OCI-LY7 (cell line): Measurements from ENCODE around the gene RBM14. TPM values are rescaled to one million over a fixed set of nuclear protein-coding genes. Genes with fewer than 3 reads are reported as not detected.

Experiments used
- small RNA-seq: library from RNA; depleted of rRNA; stranded (forward); fragments of <200 nt; gene quantifications from one replicate; pipeline ENCODE3, GENCODE V24; 2014
- total RNA-seq, 2 experiments: library from RNA; depleted of rRNA in 1 of 2; stranded (reverse); fragments of >200 nt in 1 of 2; shearing (Covaris generic) in 1 of 2; gene quantifications; 2 replicates each; pipeline ENCODE4 v1.2.3, GENCODE V29; 2014 to 2022

Gene RBM14
- total RNA-seq, 2 experiments from 2014 or later = 94.6 to 243 TPM

Small RNA genes lying within 50 kb of the gene (small RNA-seq; reads per million reads assigned to genes)
- gene RNU4-39P = not detected

Other genes starting within 250 kb of the RBM14 start
- 24.7 and 33.6 TPM in 2 replicates for gene SLC29A2, start 244.9 kb upstream of the RBM14 start, total RNA-seq (2014; rRNA removed; shearing (Covaris generic))
- gene SLC29A2, start 244.9 kb upstream of the RBM14 start, total RNA-seq (2022) = 55.6 and 56.4 TPM in 2 replicates
- gene NPAS4, start 195.6 kb upstream of the RBM14 start, total RNA-seq (2014; rRNA removed; shearing (Covaris generic)) = not detected in 2 replicates
- not detected in 2 replicates for gene NPAS4, start 195.6 kb upstream of the RBM14 start, total RNA-seq (2022)
- gene MRPL11, start 177.8 kb upstream of the RBM14 start, total RNA-seq (2014; rRNA removed; shearing (Covaris generic)) = 82.6 and 101 TPM in 2 replicates
- 75.1 and 88.6 TPM in 2 replicates for gene MRPL11, start 177.8 kb upstream of the RBM14 start, total RNA-seq (2022)
- gene PELI3, start 149.7 kb upstream of the RBM14 start, total RNA-seq (2014; rRNA removed; shearing (Covaris generic)) = 7.7 and 8.1 TPM in 2 replicates
- gene PELI3, start 149.7 kb upstream of the RBM14 start, total RNA-seq (2022) = 4.3 and 4.5 TPM in 2 replicates
- 40.0 and 47.2 TPM in 2 replicates for gene DPP3, start 136.2 kb upstream of the RBM14 start, total RNA-seq (2014; rRNA removed; shearing (Covaris generic))
- 53.4 and 60.3 TPM in 2 replicates for gene DPP3, start 136.2 kb upstream of the RBM14 start, total RNA-seq (2022)
- gene BBS1, start 106.0 kb upstream of the RBM14 start, total RNA-seq (2014; rRNA removed; shearing (Covaris generic)) = 8.7 and 14.7 TPM in 2 replicates
- 15.2 and 15.7 TPM in 2 replicates for gene BBS1, start 106.0 kb upstream of the RBM14 start, total RNA-seq (2022)
- gene ZDHHC24, start 70.6 kb upstream of the RBM14 start, total RNA-seq (2014; rRNA removed; shearing (Covaris generic)) = 11.3 and 11.9 TPM in 2 replicates
- gene ZDHHC24, start 70.6 kb upstream of the RBM14 start, total RNA-seq (2022) = 33.3 and 35.1 TPM in 2 replicates
- not detected in 2 replicates for gene ACTN3, start 69.7 kb upstream of the RBM14 start, total RNA-seq (2014; rRNA removed; shearing (Covaris generic))
- 0.15 and 0.27 TPM in 2 replicates for gene ACTN3, start 69.7 kb upstream of the RBM14 start, total RNA-seq (2022)
- not detected in 2 replicates for gene CTSF, start 48.0 kb upstream of the RBM14 start, total RNA-seq (2014; rRNA removed; shearing (Covaris generic))
- not detected in 2 replicates for gene CTSF, start 48.0 kb upstream of the RBM14 start, total RNA-seq (2022)
- 0.13 and 0.26 TPM in 2 replicates for gene CCDC87, start 23.6 kb upstream of the RBM14 start, total RNA-seq (2014; rRNA removed; shearing (Covaris generic))
- 0.17 and 0.36 TPM in 2 replicates for gene CCDC87, start 23.6 kb upstream of the RBM14 start, total RNA-seq (2022)
- gene CCS, start 23.4 kb upstream of the RBM14 start, total RNA-seq (2014; rRNA removed; shearing (Covaris generic)) = 31.7 and 32.6 TPM in 2 replicates
- gene CCS, start 23.4 kb upstream of the RBM14 start, total RNA-seq (2022) = 34.4 and 36.7 TPM in 2 replicates
- 66.0 and 93.9 TPM in 2 replicates for gene RBM4, start 22.1 kb downstream of the RBM14 start, total RNA-seq (2014; rRNA removed; shearing (Covaris generic))
- 139 and 140 TPM in 2 replicates for gene RBM4, start 22.1 kb downstream of the RBM14 start, total RNA-seq (2022)
- gene RBM4B, start 61.3 kb downstream of the RBM14 start, total RNA-seq (2014; rRNA removed; shearing (Covaris generic)) = 29.1 and 40.0 TPM in 2 replicates
- 38.3 and 39.4 TPM in 2 replicates for gene RBM4B, start 61.3 kb downstream of the RBM14 start, total RNA-seq (2022)
- 22.7 and 25.2 TPM in 2 replicates for gene SPTBN2, start 112.6 kb downstream of the RBM14 start, total RNA-seq (2014; rRNA removed; shearing (Covaris generic))
- gene SPTBN2, start 112.6 kb downstream of the RBM14 start, total RNA-seq (2022) = 13.0 and 16.2 TPM in 2 replicates
- 45.3 and 62.9 TPM in 2 replicates for gene RCE1, start 226.8 kb downstream of the RBM14 start, total RNA-seq (2014; rRNA removed; shearing (Covaris generic))
- gene RCE1, start 226.8 kb downstream of the RBM14 start, total RNA-seq (2022) = 31.6 and 34.9 TPM in 2 replicates
- gene LRFN4, start 240.4 kb downstream of the RBM14 start, total RNA-seq (2014; rRNA removed; shearing (Covaris generic)) = 27.2 and 33.9 TPM in 2 replicates
- 34.9 and 38.6 TPM in 2 replicates for gene LRFN4, start 240.4 kb downstream of the RBM14 start, total RNA-seq (2022)